HL-60 (cell line): ENCODE results near the gene CYP4F22.

ENCODE experiments used
- CTCF ChIP-seq: IDR thresholded peaks from one replicate; pipeline ENCODE4 v1.5.1; 2011; ENCODE audit warnings: low read length, control low read depth, inconsistent platforms; ENCODE audit not compliant: insufficient read depth
- GABPA ChIP-seq: IDR thresholded peaks from 2 replicates; pipeline ENCODE4 v1.6.1; 2012; ENCODE audit warnings: low read depth
- POLR2AphosphoS5 ChIP-seq: IDR thresholded peaks from 2 replicates; pipeline ENCODE4 v1.6.1; 2012; ENCODE audit warnings: low read depth
- SPI1 ChIP-seq: IDR thresholded peaks from 2 replicates; pipeline ENCODE4 v1.6.1; 2012; ENCODE audit warnings: low read depth, mild to moderate bottlenecking, borderline replicate concordance
- TF ChIP-seq, protein P1 (sequence below): IDR thresholded peaks from 2 replicates; pipeline ENCODE4 v1.6.1; 2012; ENCODE audit warnings: low read depth; ENCODE audit not compliant: insufficient replicate concordance

DNA sequence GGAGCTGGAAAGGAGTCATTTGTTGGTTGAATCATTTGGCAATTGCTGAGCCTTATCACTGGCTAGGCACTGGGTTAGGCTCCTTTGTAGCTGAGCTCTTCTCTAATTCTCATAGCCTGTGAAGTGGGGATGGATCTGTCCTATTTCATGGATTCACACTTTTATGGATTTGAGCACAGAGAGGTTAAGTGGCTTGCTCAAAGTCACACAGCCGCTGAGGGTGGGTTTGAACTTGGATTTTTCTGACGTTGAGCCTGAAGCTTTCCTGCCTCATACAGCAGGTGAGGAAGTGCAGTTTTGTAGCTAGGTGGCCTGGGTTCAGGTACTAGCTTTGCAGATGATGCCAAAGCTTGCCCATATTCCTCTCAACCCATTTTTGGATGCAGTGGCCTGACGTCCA is 19.4 kb downstream of the CYP4F22 start:
- TF ChIP-seq CTCF (no peak), POLR2AphosphoS5 (no peak), GABPA (no peak), SPI1 (no peak)
- TF ChIP-seq, protein P1, sequence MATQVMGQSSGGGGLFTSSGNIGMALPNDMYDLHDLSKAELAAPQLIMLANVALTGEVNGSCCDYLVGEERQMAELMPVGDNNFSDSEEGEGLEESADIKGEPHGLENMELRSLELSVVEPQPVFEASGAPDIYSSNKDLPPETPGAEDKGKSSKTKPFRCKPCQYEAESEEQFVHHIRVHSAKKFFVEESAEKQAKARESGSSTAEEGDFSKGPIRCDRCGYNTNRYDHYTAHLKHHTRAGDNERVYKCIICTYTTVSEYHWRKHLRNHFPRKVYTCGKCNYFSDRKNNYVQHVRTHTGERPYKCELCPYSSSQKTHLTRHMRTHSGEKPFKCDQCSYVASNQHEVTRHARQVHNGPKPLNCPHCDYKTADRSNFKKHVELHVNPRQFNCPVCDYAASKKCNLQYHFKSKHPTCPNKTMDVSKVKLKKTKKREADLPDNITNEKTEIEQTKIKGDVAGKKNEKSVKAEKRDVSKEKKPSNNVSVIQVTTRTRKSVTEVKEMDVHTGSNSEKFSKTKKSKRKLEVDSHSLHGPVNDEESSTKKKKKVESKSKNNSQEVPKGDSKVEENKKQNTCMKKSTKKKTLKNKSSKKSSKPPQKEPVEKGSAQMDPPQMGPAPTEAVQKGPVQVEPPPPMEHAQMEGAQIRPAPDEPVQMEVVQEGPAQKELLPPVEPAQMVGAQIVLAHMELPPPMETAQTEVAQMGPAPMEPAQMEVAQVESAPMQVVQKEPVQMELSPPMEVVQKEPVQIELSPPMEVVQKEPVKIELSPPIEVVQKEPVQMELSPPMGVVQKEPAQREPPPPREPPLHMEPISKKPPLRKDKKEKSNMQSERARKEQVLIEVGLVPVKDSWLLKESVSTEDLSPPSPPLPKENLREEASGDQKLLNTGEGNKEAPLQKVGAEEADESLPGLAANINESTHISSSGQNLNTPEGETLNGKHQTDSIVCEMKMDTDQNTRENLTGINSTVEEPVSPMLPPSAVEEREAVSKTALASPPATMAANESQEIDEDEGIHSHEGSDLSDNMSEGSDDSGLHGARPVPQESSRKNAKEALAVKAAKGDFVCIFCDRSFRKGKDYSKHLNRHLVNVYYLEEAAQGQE: no peak
